Measurements from ENCODE around the gene APOL1. TPM values are rescaled to one million over a fixed set of nuclear protein-coding genes. Genes with fewer than 3 reads are reported as not detected.
A peak's percentile ranks its signal among the peaks of the same experiment; 100 is the strongest.

APOL1 gene
- total and polyA plus RNA-seq, 10 of the 15 experiments (the other 5 are each of a cell fraction or from before 2014, with no cell fraction given), result 9.0 to 42.0 (median 17.6) TPM

GRCh38 chr22:36274531-36274930 is 21.6 kb downstream of the APOL1 start:
- H3K36me3 ChIP-seq (ENCODE audit: control insufficient read depth in 2 of 2, insufficient read depth in 2 of 2, low read length in 1 of 2), result no peaks in the 10 kb centered on the region; a peak in 1 of 4 replicates
- WGBS (ENCODE audit: insufficient coverage, insufficient replicate concordance, low lambda C conversion rate, missing lambda C conversion rate), result 52% methylated on average over 5 of the region's 5 CpGs
- CTCF ChIA-PET, result interaction anchor here (0.6 to 5.4 kb wide), 9 partner anchors 9 to 209 kb away, joined by 3 to 94 read pairs (median 4); partner anchors contain the start of gene APOL2
- no peak for TF ChIP-seq SMC3 (IDR thresholded peaks at IDR 0.05; ENCODE audit: borderline replicate concordance, low read length)
- no peak for TF ChIP-seq PML (IDR thresholded peaks at IDR 0.05; ENCODE audit: low read length)
- no peaks in the 10 kb centered on the region for H4K20me1 ChIP-seq (ENCODE audit: control insufficient read depth, insufficient read depth)
- H2AFZ ChIP-seq (ENCODE audit: control insufficient read depth, low read depth, low read length), result no peak overlapping the region
- H3K27me3 ChIP-seq (replicated peaks in 1 of 2; ENCODE audit: control insufficient read depth in 2 of 2, insufficient read depth in 2 of 2, low read length in 1 of 2), result no peaks in the 10 kb centered on the region
- no peaks in the 10 kb centered on the region for H3K9me3 ChIP-seq (replicated peaks; ENCODE audit: control insufficient read depth, insufficient read depth, low read length)
- H3K4me3 ChIP-seq, result no peak overlapping the region
- ATAC-seq (no peak), FAIRE-seq (no peak), DNase-seq (ENCODE audit: low read depth, low spot score) (no peak)
- RAD21 ChIA-PET (ENCODE audit: unreplicated experiment), result interaction anchor here (2.0 to 2.6 kb wide), 3 partner anchors 21 to 80 kb away, joined by 6 to 11 read pairs (median 8); partner anchors contain the start of genes APOL1 and APOL2
- SMC1A ChIA-PET (ENCODE audit: uncharacterized antibody, unreplicated experiment), result interaction anchor here (1.0 to 3.1 kb wide), 5 partner anchors 25 to 96 kb away, joined by 3 to 18 read pairs (median 10); no protein-coding TSS in a partner anchor
- peaks cover 6% of the 10 kb centered on the region for H3K4me1 ChIP-seq (ENCODE audit: control insufficient read depth, insufficient read depth, low read length)
- no peak overlapping the region for H3K4me2 ChIP-seq (ENCODE audit: control insufficient read depth, insufficient read depth)
- no peaks in the 10 kb centered on the region for H3K79me2 ChIP-seq (ENCODE audit: control insufficient read depth, insufficient read depth, low read length)
- H3K9ac ChIP-seq (ENCODE audit: control insufficient read depth, insufficient read depth, low read length), result no peak overlapping the region
- POLR2A ChIA-PET, result no interaction called here
- intact Hi-C loops (cut with micrococcal nuclease; ENCODE audit: unreplicated experiment) (no loop called here), in situ Hi-C loops (cut with MboI) (loop anchor here (5.0 kb wide), 1 partner anchor 82 kb away; no protein-coding TSS in a partner anchor)
- BruUV-seq (replicated peaks), result no TSS peak
- no peak overlapping the region for H3K27ac ChIP-seq (ENCODE audit: control insufficient read depth, insufficient read depth)

DNA sequence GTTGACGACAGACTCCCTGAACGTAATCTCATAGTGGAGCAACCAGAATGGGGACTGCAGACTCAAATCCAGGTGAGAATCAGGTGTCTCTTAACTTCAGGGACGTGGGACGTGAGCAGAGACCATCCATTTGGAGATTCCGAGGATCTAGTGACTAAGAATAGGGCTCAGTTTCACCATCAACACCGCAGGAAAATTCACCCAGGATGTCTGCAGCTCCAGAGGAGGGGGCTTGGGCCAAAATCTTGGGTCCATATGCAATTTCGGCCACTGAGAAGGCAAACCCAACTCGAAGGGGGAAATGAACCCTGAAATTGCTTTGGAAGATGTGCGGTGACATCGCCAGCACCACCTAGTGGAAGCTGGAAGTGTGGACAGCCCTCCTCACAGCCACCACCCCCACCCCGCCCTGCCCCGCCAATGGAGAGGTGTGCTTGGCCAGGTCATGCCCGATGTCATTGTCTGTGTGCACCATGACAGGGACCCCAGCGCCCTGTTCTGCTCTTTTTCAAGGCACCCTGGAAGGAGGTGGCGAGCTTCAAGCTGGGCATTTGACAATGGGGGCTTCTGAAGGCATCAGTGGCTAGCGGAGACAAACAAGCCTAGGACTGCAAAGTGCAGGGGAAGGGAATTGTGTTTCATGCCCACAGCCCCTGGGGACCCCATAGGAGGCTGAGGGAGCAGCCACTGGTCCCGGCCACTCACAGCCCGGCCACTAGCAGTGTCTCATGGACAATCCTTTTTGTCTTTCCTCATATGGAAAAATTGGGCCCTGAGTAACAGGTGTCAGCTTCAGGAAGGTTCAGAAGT is 24.8 kb downstream of the APOL1 start:
- H3K79me2 ChIP-seq (ENCODE audit: control insufficient read depth, insufficient read depth, low read length), result no peaks in the 10 kb centered on the region
- H3K9me3 ChIP-seq (replicated peaks; ENCODE audit: control insufficient read depth, insufficient read depth, low read length), result no peaks in the 10 kb centered on the region
- ChIA-PET SMC1A (ENCODE audit: uncharacterized antibody, unreplicated experiment) (interaction anchor here (0.8 to 2.4 kb wide), 16 partner anchors 11 to 209 kb away, joined by 3 to 14 read pairs (median 5); partner anchors contain the start of gene APOL2), CTCF (interaction anchor here (0.7 to 5.4 kb wide), 35 partner anchors 10 to 213 kb away, joined by 3 to 94 read pairs (median 4); partner anchors contain the start of genes APOL1 and APOL2), POLR2A (no interaction called here), RAD21 (ENCODE audit: unreplicated experiment) (interaction anchor here (0.7 to 2.5 kb wide), 12 partner anchors 21 to 209 kb away, joined by 3 to 19 read pairs (median 3); no protein-coding TSS in a partner anchor)
- peaks cover 3 to 12% of the 10 kb centered on the region in 2 experiments for H3K36me3 ChIP-seq (ENCODE audit: control insufficient read depth in 2 of 2, insufficient read depth in 2 of 2, low read length in 1 of 2)
- ATAC-seq, result peak; percentile 93
- DNase-seq (ENCODE audit: low read depth, low spot score), result no peak
- in situ Hi-C loops (cut with MboI) (no loop called here), intact Hi-C loops (cut with micrococcal nuclease; ENCODE audit: unreplicated experiment) (loop anchor here (2.0 to 5.0 kb wide), 2 partner anchors 40 to 81 kb away; partner anchors contain the start of gene APOL2)
- 30% methylated on average over 18 of the region's 18 CpGs for WGBS (ENCODE audit: insufficient coverage, insufficient replicate concordance, low lambda C conversion rate, missing lambda C conversion rate)
- no peak overlapping the region for H3K27ac ChIP-seq (ENCODE audit: control insufficient read depth, insufficient read depth)
- no peak overlapping the region for H3K4me3 ChIP-seq
- no peaks in the 10 kb centered on the region for H3K27me3 ChIP-seq (replicated peaks in 1 of 2; ENCODE audit: control insufficient read depth in 2 of 2, insufficient read depth in 2 of 2, low read length in 1 of 2)
- no peak overlapping the region for H3K9ac ChIP-seq (ENCODE audit: control insufficient read depth, insufficient read depth, low read length)
- FAIRE-seq, result peak; percentile 80
- H3K4me2 ChIP-seq (ENCODE audit: control insufficient read depth, insufficient read depth), result peak overlapping the region; percentile 42; the same call in 1 of the 2 replicates
- no peak overlapping the region for H2AFZ ChIP-seq (ENCODE audit: control insufficient read depth, low read depth, low read length)
- H4K20me1 ChIP-seq (ENCODE audit: control insufficient read depth, insufficient read depth), result no peaks in the 10 kb centered on the region
- H3K4me1 ChIP-seq (ENCODE audit: control insufficient read depth, insufficient read depth, low read length), result peaks cover 6% of the 10 kb centered on the region
- no TSS peak for BruUV-seq (replicated peaks)
- TF ChIP-seq NKRF (conservative IDR thresholded peaks at IDR 0.05) (no peak), STAT3 (IDR thresholded peaks at IDR 0.05; ENCODE audit: low read depth, low read length) (no peak), CREB1 (IDR thresholded peaks at IDR 0.05; ENCODE audit: low read depth) (no peak), SMAD1 (IDR thresholded peaks at IDR 0.05; ENCODE audit: low read depth, partially characterized antibody) (no peak), MEF2B (IDR thresholded peaks at IDR 0.05; ENCODE audit: partially characterized antibody, poor library complexity, severe bottlenecking) (no peak), ZNF622 (IDR thresholded peaks at IDR 0.05) (no peak), PRDM15 (CRISPR knock-in tag; IDR thresholded peaks at IDR 0.05) (no peak)
